ENCODE results near the gene ARID5A.

Gene ARID5A

GRCh38 chr2:96522304-96523203 is 14.0 kb upstream of the ARID5A start:
- no peak overlapping the region for H3K4me3 ChIP-seq (replicated peaks in 1 of 2; ENCODE audit: low read depth in 2 of 2, low read length in 2 of 2)
- no peak for TF ChIP-seq CTCF (IDR thresholded peaks at IDR 0.05; ENCODE audit: low read depth, low read length)
- no peak for DNase-seq (ENCODE audit: low read depth in 2 of 2)

GRCh38 chr2:96523659-96524481 is 12.7 kb upstream of the ARID5A start:
- no peak overlapping the region for H3K4me3 ChIP-seq (replicated peaks in 1 of 2; ENCODE audit: low read depth in 2 of 2, low read length in 2 of 2)
- TF ChIP-seq CTCF (IDR thresholded peaks at IDR 0.05; ENCODE audit: low read depth, low read length), result no peak
- DNase-seq (ENCODE audit: low read depth in 2 of 2), result peak; percentile 22 to 33

- H3K4me3 ChIP-seq (replicated peaks in 1 of 2; ENCODE audit: low read depth in 2 of 2, low read length in 2 of 2), result no peak overlapping the region
- TF ChIP-seq CTCF (IDR thresholded peaks at IDR 0.05; ENCODE audit: low read depth, low read length), result no peak
- no peak for DNase-seq (ENCODE audit: low read depth in 2 of 2)
Measured at GRCh38 chr2:96524482-96525210, 11.9 kb upstream of the ARID5A start.

- DNase-seq (ENCODE audit: low read depth in 2 of 2), result no peak
- no peak overlapping the region for H3K4me3 ChIP-seq (replicated peaks in 1 of 2; ENCODE audit: low read depth in 2 of 2, low read length in 2 of 2)
- TF ChIP-seq CTCF (IDR thresholded peaks at IDR 0.05; ENCODE audit: low read depth, low read length), result no peak
Measured at GRCh38 chr2:96525211-96525507, 11.4 kb upstream of the ARID5A start.

- DNase-seq (ENCODE audit: low read depth in 2 of 2), result no peak
- TF ChIP-seq CTCF (IDR thresholded peaks at IDR 0.05; ENCODE audit: low read depth, low read length), result no peak
- H3K4me3 ChIP-seq (replicated peaks in 1 of 2; ENCODE audit: low read depth in 2 of 2, low read length in 2 of 2), result no peak overlapping the region
Measured at GRCh38 chr2:96526101-96526591, 10.4 kb upstream of the ARID5A start.

- peak overlapping the region; percentile 25 to 49 for H3K4me3 ChIP-seq (replicated peaks in 1 of 2; ENCODE audit: low read depth in 2 of 2, low read length in 2 of 2)
- no peak for TF ChIP-seq CTCF (IDR thresholded peaks at IDR 0.05; ENCODE audit: low read depth, low read length)
- DNase-seq (ENCODE audit: low read depth in 2 of 2), result no peak
Measured at GRCh38 chr2:96526615-96527285, 9.8 kb upstream of the ARID5A start.

All from cardiac fibroblast (primary cell).